HG03175 (cell line): ENCODE measurements around the gene PPM1H.
"Not testable (repeated sequence)": the region's sequence is repeated elsewhere in the genome, so short reads cannot be mapped to it uniquely, and the experiment has no call there.

Experiments
- ATAC-seq: cut with Tn5 transposase; IDR thresholded peaks from one replicate; pipeline ENCODE4 v1.9.1; 2021; ENCODE audit warnings: mild to moderate bottlenecking, moderate library complexity; ENCODE audit not compliant: unreplicated experiment

Gene PPM1H

GRCh38 chr12:62744551-62744950 is 190.4 kb downstream of the PPM1H start:
- no peak for ATAC-seq

- no peak for ATAC-seq
Measured at GRCh38 chr12:62739266-62740015, 195.5 kb downstream of the PPM1H start.

- no peak for ATAC-seq
Measured at GRCh38 chr12:62738616-62739015, 196.3 kb downstream of the PPM1H start.

- no peak for ATAC-seq
Measured at GRCh38 chr12:62738105-62738504, 196.8 kb downstream of the PPM1H start.

- ATAC-seq, result no peak
Measured at GRCh38 chr12:62737615-62738014, 197.3 kb downstream of the PPM1H start.

- ATAC-seq, result no peak
Measured at GRCh38 chr12:62737188-62737587, 197.8 kb downstream of the PPM1H start.

- no peak for ATAC-seq
Measured at GRCh38 chr12:62736596-62736995, 198.4 kb downstream of the PPM1H start.

GRCh38 chr12:62732861-62733427 is 202.0 kb downstream of the PPM1H start:
- no peak for ATAC-seq

- ATAC-seq, result no peak
Measured at GRCh38 chr12:62731055-62731820, 203.7 kb downstream of the PPM1H start.

GRCh38 chr12:62730649-62731048 is 204.3 kb downstream of the PPM1H start:
- ATAC-seq, result no peak

- ATAC-seq, result not testable (repeated sequence)
Measured at GRCh38 chr12:62729579-62730544, 205.1 kb downstream of the PPM1H start.

GRCh38 chr12:62728741-62729140 is 206.2 kb downstream of the PPM1H start:
- no peak for ATAC-seq

GRCh38 chr12:62726471-62726980 is 208.4 kb downstream of the PPM1H start:
- no peak for ATAC-seq

- ATAC-seq, result no peak
Measured at GRCh38 chr12:62725781-62726180, 209.2 kb downstream of the PPM1H start.

- no peak for ATAC-seq
Measured at GRCh38 chr12:62724947-62725451, 210.0 kb downstream of the PPM1H start.

- no peak for ATAC-seq
Measured at GRCh38 chr12:62724285-62724684, 210.7 kb downstream of the PPM1H start.

GRCh38 chr12:62722971-62723680 is 211.8 kb downstream of the PPM1H start:
- ATAC-seq, result no peak

- ATAC-seq, result no peak
Measured at GRCh38 chr12:62720661-62721330, 214.2 kb downstream of the PPM1H start.

- no peak for ATAC-seq
Measured at GRCh38 chr12:62720025-62720424, 214.9 kb downstream of the PPM1H start.
